IPS-11a (cell line): ENCODE measurements around the gene CDH15.

Experiments
- H3K4me3 ChIP-seq: one replicate; pipeline ENCODE4 v1.5.1; 2013; ENCODE audit warnings: low read depth, low read length, control low read depth

CDH15 gene

DNA sequence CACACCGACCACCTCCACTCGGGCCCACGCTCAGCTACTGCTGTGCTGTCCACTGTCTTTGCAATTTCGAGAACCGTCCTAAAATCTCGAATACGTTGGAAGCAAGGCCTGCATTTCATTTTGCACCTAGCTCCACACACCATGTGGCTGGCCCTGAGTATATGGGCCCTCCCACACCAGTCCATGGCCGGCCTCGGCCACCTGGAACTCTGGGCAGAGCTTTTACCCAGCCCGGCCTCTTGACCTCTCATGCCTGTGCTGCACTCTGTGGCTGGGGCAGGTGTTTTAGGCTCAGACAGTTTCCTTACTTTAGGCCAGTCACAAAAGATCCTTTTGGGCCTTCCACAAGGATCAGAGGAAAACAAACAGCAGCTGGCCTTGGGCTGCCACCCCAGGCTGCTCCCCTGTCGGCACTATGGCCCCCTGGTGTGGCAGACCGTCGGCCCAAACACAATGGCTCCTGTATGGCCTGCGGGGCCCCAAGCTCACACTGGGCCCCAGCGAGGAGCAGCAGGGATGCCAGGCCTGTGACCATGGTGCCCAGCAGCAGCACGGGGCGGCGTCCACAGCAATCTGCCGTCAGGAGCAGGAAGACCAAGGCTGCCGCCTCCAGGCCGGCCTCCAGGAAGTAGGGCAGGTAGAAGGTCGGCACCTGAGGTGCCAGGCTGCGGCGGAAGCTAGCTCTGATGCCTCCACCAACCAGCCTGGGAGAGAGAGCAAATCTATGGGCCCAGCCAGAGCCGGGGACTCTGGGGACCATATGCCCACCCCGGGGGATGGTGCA, 26.3 kb downstream of the CDH15 start:
- no peak overlapping the region for H3K4me3 ChIP-seq

DNA sequence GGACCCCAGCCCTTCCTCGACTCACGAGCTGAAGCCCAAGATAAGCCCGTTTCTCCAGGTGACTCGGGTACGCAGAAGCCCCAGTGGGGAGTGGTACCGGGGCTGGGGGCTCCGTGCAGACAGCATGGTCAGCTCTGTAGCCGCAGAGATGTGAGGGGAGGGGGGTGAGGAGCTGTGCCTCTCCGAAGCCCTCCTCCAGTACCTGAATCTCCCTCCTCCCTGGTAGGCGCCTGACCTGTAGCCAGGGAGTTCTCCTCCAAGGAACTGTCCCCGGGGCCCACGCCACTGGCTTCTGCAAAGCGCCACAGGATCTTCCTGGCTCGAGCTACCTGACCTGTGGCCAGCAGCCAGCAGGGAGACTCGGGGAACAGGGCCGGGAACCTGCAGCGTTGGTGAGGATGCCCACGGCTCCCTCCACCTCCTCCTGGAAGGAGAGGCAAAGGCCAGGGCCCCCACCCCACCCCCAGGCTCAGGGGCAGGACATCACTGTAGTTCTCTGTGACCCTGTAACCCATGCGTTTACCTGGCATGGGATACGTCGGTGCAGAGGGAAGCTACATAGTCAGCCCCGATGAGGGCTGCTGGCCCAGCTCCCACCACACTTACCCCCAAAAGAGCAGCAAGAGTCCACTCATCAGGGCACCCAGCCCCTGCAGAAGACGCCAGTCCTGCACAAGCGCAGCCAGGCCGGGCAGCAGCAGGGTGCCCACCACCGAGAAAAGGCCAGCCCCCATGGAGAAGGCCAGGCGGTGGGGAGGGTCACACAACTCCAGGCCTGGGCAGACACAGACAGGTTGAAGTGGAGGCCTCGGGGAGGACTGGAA, 27.1 kb downstream of the CDH15 start:
- no peak overlapping the region for H3K4me3 ChIP-seq

DNA sequence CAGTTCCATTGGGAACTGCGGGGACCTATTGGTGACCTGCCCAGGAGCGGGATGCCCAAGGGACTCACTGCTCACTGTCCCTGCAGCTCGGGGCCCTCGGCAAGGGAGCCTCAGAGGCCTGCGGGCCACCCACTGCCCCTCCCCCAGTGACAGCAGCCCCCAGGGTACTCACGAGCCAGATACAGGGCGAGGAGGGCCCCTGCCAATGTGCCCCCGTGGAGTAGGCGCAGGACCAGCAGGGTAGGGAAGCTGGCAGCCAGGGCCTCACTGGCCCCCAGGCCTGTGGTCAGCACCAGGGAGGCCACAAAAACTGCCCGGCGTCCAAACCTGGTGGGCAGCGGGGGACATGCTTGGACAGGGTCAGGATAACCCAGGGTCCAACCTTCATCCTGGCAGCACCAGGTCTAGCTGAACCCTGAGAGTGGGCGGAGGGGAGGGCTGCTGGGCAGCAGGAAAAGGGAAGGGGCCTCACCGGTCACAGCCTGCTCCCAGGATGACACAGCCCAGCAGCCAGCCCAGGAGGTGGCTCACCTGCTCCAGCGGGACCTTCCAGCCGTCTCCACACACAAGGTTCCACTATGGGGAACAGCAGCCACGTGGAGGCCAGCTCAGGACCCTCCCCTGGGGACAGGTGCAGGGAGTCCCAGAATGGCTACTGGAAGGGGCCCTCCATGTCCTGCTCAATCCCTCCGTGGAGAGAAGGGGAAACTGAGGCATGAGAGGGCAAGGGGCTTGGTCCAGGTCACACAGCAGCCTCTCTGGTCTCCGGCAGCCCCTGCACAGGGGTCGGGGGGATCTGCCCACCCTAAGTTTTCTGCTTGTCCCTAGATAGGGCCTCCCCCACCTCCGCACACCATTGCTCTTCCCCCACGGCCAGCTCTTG, 27.9 kb downstream of the CDH15 start:
- H3K4me3 ChIP-seq = no peak overlapping the region

DNA sequence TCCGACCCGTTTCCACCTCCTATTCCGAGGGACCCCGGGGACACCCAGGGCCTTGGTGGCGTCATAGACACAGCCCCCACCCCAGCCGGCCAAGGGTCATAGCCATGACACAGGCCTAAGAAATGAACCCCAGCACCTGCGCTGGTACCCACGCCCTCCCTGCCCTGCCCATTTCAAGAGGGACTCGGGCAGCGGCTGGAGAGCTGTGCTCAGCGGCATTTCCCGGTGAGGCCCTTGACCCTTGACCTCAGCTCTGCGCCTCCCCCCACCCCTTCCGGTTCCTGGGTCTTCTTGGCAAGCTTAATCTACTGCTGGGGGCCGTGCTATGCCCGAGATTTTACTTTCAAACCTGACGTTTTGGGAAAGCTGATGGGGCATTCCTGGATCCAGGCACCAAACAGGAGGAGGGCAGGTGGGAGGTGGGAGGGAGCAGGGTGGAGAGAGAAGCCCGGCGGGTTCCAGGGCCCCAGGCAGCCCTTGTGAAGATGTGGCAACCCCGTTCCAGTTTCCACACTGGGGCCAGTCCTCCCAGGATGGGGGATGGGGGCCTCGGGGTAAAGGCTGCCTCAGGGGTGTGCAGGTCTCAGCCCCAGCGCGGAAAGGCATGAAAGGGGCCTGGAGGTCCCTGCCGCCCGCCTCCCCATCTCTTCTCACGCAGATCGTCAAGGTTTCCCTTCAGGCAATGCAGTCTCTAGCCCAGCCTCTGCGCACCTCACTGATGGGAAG, 28.7 kb downstream of the CDH15 start, which contains the start of gene SLC22A31:
TSS of gene SLC22A31 (minus strand) at position 414 of the 726 bp plus-strand sequence. CDS start at position 378, 36 bp downstream.
- peak within 1 kb of the TSS; percentile 53 for H3K4me3 ChIP-seq

DNA sequence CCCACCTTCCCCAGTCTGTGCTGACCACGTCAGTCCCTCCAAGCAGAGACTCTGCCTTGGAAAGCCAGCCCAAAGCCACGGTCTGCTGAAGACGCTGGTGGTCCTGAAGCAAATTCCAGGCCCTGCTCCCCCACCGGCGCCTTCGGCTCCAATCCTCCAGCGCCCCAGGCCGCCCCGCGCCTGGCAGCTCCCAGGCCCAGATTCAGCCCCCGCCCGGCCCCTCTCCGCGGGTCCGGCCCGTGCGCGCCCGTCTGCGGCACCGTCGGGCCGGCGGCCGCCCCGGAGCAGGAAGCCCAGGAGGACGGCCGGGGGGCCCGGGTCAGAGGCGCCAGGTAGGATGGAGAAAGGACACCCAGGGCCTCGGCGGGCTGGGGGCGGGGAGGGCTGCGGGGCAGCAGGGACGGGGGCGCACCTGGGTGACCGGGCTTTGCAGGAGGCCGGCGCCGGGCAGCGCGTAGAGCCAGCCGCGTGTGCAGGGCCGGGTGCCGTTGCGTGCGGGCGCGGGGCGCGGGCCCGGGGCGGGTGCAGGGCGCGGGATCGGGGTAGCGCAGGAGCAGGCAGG, 29.4 kb downstream of the CDH15 start:
- peak overlapping the region; percentile 53 for H3K4me3 ChIP-seq

DNA sequence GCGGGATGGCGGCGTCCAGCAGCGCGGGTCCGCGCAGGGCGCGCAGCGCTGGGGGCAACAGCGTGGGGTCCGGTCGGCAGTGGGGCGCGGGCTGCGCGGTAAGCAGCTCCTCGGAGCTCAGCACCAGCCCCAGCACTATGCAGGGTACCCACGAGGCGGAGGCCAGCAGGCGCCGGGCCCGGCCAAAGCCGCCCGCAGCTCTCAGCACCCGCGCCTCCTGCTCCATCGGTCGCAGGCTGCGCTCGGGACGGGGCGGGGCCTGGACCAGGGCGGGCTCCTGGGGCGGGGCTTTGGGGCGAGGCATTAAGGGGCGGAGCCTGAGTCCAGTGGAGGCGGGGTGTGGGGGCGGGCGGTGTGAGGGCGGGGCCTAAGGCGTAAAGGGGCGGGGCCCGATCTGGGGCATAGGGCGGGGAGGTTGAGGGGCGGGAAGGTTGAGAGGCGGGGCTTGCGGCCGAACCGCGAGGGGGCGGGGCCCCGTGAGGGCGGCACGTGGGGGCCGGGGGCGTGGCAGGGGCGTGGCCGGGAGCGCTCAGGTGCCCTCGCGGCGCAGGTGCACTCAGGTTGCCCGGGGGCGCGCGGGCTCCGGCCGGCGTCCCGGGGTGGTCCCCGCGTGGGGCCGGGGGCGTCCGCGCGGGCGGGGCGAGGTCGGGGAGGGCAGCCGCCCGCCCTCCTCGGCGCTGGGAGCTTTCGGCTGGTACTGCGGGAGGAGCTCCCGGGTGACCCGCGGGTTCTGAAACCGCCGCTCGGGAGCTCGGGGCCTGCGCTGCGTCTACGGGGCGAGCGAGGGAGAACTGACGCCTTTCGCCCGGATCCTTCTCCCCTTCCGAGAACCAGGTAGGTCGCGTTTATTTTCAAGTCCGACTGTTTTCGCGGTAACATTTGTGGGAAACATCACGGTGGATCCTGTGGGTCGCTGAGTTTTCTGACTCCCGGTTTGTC, 30.2 kb downstream of the CDH15 start:
- H3K4me3 ChIP-seq = peak overlapping the region; percentile 53

DNA sequence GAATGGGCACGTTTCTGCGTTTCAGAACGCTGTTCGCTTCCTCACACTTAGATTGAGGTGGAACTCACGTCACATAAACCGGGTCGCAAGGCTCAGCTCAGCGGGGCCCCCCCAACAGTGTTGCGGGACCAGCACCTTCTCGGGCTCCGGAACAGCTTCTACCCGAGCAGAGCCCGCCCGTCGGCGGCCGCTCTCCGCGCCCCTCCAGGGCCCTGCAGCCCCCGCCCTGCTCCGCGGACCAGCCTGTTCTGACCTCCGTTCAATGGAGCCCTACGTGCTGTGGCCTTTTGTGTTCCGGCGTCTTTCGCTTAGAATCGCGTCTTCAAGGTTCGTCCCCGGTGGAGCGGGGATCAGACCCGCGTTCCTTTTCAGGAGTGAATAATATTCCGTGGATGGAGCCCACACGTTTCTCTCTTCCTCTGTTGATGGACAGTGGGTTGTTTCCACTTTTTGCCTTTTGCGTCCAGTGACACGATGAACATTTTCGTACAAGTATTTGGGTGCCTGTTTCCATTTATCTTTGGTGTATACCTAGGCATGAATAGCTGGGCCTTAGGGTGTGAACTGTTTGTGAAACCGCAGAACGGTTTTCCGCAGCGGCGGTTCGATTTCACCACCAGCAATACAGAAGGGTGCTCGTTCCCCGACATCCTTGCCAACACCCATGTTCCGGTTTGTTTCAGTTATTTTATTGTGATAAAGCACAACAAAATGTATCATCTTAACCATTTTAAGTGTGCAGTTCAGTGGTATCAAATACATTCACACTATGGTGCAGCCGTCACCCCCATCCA, 31.1 kb downstream of the CDH15 start:
- peak overlapping the region; percentile 13 for H3K4me3 ChIP-seq

DNA sequence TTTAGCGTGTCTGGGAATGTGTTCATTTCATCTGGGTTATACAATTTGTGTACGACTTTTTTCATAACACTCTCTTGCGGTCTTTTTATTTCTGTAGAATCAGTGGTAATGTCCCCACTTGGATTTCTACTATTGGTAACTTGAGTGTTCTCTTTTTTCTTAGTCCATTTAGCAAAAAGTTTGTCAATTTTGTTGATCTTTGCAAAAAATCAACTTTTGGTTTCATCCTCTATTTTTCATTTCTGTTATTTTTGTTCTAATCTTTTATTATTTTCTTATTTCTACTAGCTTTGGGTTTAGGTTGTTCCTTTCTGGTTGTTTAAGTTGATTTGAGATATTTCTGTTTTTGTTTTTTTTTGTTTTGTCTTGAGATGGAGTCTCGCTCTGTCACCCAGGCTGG, 36.4 kb downstream of the CDH15 start:
- H3K4me3 ChIP-seq = no peak overlapping the region

DNA sequence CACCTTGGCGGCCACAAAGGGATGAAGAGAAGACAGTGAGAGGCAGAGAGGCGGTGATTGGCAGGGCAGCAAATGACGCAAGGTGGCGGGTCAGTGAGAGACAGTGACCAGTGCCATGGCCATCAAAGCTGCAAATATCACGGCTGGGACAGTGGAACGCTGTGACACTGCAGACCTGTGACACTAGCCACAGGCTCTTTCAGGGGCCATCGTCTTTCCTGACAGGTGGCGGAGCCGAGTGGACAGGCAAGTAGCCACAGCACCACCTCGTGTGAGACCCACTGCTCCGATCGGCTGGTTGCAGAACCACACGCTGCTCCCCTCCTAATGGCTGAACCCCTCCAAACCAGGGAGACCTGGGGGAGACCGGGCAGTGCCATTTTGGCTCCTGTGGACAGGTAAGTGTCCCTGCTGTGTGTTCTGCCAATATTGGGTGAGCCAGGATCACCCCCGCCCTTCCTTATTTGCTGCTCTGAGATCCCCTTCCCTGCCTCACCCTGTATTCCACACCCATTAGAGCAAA, 38.0 kb downstream of the CDH15 start:
- H3K4me3 ChIP-seq = no peak overlapping the region

DNA sequence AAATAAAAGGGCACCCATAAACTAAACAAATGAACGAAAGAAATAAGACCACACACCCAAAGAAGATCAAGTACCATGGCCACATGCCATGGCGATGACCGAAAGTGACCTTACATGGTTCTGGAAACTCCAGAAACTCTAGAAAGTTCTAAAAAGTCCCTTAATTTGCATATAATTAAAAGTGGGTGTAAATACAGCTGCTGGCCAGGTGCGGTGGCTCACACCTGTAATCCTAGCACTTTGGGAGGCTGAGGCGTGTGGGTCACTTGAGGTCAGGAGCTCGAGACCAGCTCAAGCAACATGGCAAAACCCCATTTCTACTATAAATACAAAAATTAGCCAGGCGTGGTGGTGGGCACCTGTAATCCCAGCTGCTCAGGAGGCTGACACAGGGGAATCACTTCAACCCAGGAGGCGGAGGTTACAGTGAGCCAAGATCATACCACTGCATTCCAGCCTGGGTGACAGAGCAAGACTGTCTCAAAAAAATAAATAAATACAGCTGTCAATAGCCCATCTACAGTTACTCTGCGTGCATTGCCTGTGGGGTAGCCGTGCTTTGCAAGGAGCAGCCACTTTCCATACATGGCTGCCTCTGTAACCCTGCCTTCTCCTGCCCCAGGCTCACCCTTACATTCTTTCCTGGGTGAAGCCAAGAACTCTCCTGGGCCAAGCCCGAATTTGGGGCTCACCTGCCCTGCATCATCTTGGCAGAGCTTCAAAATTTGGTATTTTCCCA, 38.8 kb downstream of the CDH15 start:
- no peak overlapping the region for H3K4me3 ChIP-seq

DNA sequence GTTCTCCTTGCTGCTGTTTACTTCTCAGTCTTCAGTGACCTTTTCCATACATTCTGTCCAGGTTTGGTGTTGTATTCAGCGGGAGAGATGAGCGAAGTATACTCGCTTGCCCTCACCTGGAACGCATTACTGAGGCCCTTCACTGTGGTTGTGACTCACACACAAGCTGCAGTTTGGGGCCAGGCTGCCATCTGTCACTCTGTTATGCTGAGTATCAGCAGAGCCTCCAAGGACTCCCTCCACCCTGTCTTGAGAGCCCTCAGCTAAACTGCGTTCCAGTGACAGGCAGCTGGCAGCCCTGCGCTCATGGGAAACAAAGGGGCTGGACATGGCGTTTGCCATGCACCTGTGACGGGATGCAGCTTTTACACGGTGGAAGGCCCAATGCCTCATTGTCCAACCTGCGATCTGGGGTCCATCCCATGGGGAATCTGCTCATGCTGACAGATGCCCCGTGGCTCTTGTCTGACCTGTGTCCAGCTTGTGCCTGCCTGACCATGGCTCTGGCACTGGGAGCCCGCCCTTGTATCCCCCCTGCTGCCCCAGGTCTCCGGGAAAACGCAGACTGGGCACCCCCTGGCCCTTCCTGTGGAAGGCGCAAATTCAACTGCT, 39.5 kb downstream of the CDH15 start:
- no peak overlapping the region for H3K4me3 ChIP-seq

DNA sequence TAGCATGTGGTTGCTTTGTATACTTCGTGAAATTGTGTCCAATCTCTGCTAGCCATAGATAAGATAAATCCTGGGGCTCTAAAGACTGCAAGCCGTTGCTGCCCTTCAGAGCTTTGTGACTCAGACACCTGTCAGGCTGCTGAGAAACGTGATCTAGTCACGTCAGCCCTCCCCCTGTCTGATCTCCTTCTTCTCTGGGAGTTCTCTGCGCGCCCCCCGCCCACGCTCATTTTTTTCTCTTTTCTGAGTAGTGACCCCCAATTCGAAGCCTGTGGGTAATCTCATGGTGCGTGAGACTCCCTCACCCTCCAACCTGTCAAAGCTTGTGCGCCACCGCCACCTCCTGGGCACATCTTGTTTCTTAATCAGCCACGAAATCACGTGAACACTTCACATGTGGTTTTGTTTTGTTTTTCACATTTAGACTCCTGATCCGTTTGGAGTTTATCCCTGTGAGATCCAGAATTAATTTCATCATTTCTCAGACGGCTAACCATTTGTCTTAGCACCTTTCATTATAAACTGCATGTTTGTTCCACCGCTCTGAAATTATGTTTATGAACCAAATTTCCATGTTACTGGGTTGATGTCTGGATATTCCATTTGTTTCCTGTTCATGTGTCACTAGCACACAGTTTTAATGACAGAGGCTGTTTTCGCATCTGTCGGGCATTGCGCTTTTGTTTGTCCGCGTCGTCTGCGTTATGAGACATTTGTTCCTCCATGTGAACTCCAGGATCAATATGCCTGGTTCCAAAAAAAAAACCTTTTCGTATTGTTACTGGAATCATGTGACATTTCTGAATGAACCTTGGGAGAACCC, 45.0 kb downstream of the CDH15 start:
- H3K4me3 ChIP-seq = peak overlapping the region; percentile 89

DNA sequence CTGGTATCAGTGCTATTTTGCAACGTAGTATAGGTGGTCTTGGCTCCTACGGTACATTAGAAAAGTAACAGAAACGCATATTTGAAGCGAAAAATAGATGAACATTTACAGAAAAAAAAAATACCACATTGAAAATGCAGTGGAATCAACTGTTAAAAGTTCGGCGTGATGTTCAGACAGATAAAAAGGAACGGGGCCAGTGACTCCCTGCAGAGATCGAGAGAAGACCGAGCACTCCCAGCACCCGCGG, 45.5 kb downstream of the CDH15 start:
- H3K4me3 ChIP-seq = peak overlapping the region; percentile 89

DNA sequence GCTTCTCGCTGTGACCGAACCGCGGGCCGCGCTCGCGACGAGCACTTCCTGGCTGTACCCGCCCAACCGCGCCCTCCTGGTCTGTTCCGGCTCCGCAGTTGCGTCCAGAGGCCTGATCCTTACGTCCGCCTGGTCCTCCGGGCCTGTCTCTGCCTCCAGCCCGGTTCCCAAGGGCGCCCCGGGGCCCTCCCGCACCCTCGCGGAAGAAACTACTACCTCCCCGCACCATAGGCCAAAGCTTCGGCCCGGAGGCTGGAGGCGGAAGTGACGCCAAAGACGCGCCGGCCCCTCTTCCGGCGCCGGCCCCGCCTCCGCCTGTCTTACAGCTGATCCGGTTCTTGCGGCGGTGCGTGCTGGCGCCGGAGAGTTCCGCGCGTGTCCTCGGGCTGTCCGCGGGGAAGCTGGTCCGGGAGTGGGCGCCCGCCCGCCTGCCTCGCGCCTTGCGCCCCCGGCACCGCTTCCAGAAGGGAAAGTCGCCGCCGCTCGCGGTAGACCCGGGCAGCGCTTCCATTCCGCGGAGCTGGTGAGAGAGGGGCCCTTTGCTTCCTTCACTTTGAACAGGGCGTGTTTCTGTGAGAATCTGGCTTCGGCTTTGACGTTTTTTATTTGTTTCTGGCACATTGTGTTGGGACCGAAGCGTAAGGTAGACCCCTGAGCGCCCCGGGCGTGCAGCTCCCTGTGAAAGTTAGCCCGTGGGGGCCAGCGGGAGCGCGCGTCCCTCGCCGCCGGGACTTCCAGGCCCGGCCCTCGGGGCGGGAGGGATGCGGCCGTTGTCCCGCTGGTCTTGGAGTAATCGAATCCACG, 46.0 kb downstream of the CDH15 start, which contains the start of gene ZNF778:
TSS of gene ZNF778 (plus strand) at position 316 of the 804 bp plus-strand sequence. CDS start 3,425 bp downstream, outside the sequence.
- peak within 1 kb of the TSS; percentile 89 for H3K4me3 ChIP-seq

DNA sequence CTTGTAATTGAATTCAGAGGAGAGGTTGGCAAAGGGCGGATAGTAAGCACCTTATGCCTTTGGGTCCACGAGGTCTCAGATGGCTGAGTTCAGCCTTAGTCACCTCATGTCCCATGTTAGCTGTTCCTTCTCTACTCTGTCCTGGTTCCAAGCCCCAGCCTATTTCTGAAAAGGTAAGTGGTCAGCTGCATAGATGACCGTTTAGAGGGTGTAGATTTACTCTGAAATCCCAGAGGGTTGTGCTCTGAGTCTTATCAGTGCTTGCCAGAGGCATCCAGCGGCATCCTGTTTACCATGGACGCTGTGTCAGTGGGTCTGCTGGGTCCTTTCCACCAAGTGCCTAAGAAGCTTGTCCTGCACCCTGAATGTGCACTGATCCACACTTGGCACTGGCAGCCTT, 47.8 kb downstream of the CDH15 start:
- no peak overlapping the region for H3K4me3 ChIP-seq
